Smooth muscle cell (in vitro differentiated cells): ENCODE measurements around the gene AFF2. TPM values are rescaled to one million over a fixed set of nuclear protein-coding genes. Genes with fewer than 3 reads are reported as not detected.

Experiments
- DNase-seq: peaks from one replicate; lab custom pipeline; 2025; ENCODE audit not compliant: unreplicated experiment; lab: John Stamatoyannopoulos, UW
- H2AFZ ChIP-seq: fragments of 200-600 bp; sonication (generic); 2 replicates; pipeline ENCODE4 v1.6.0; 2016; ENCODE audit warnings: antibody characterized with exemption, low read depth, mild to moderate bottlenecking
- H3F3A ChIP-seq: fragments of 200-600 bp; sonication (generic); 2 replicates; pipeline ENCODE4 v1.6.0; 2017; ENCODE audit warnings: antibody characterized with exemption, low read depth
- H3K27ac ChIP-seq: fragments of 200-600 bp; sonication (generic); 2 replicates; pipeline ENCODE4 v1.5.1; 2016; ENCODE audit warnings: low read depth, mild to moderate bottlenecking
- H3K27me3 ChIP-seq: fragments of 200-600 bp; sonication (generic); 2 replicates; pipeline ENCODE4 v1.6.1; 2016; ENCODE audit warnings: low read depth, mild to moderate bottlenecking
- H3K36me3 ChIP-seq: fragments of 200-600 bp; sonication (generic); 2 replicates; pipeline ENCODE4 v1.5.1; 2016; ENCODE audit warnings: low read depth
- H3K4me1 ChIP-seq: fragments of 200-600 bp; sonication (generic); 2 replicates; pipeline ENCODE4 v1.5.1; 2016; ENCODE audit warnings: low read depth
- H3K4me2 ChIP-seq: fragments of 200-600 bp; sonication (generic); 2 replicates; pipeline ENCODE4 v1.6.0; 2016; ENCODE audit warnings: mild to moderate bottlenecking
- H3K4me3 ChIP-seq: fragments of 200-600 bp; sonication (generic); 2 replicates; pipeline ENCODE4 v1.5.1; 2016; ENCODE audit warnings: mild to moderate bottlenecking
- H3K79me2 ChIP-seq: fragments of 200-600 bp; sonication (generic); 2 replicates; pipeline ENCODE4 v1.6.0; 2016; ENCODE audit warnings: low read depth, mild to moderate bottlenecking
- H3K9ac ChIP-seq: fragments of 200-600 bp; sonication (generic); 2 replicates; pipeline ENCODE4 v1.6.0; 2016; ENCODE audit warnings: low read depth
- H3K9me3 ChIP-seq: fragments of 200-600 bp; sonication (generic); replicated peaks from 2 replicates; pipeline ENCODE4 v1.5.1; 2016; ENCODE audit warnings: low read depth
- H4K20me1 ChIP-seq: fragments of 200-600 bp; sonication (generic); 2 replicates; pipeline ENCODE4 v1.6.0; 2016; ENCODE audit warnings: low read depth
- WGBS: methylation state at CpG from one replicate; pipeline ENCODE4 v1.1.7; 2016; ENCODE audit warnings: low lambda C conversion rate; 5-methylcytosine and 5-hydroxymethylcytosine counted together
- polyA plus RNA-seq: library from polyadenylated mRNA; unstranded; fragments of >200 nt; fragmentation: Nextera tagmentation; extraction: Ambion mirVana; gene quantifications from 2 replicates; pipeline ENCODE4 v1.2.1, GENCODE V29; 2016
- total RNA-seq: library from RNA; depleted of rRNA; stranded (reverse); fragments of >200 nt; gene quantifications from 2 replicates; pipeline ENCODE4 v1.2.3, GENCODE V29; 2014
- TF ChIP-seq, protein P1 (sequence below): fragments of 200-600 bp; sonication (generic); IDR thresholded peaks from 2 replicates; pipeline ENCODE4 v1.5.1; 2017; ENCODE audit warnings: borderline replicate concordance, mild to moderate bottlenecking, antibody characterized with exemption; ENCODE audit not compliant: insufficient read depth, poor library complexity, severe bottlenecking

Gene AFF2
- total and polyA plus RNA-seq, 2 experiments from 2014 or later, result 0.57 to 3.6 TPM

DNA sequence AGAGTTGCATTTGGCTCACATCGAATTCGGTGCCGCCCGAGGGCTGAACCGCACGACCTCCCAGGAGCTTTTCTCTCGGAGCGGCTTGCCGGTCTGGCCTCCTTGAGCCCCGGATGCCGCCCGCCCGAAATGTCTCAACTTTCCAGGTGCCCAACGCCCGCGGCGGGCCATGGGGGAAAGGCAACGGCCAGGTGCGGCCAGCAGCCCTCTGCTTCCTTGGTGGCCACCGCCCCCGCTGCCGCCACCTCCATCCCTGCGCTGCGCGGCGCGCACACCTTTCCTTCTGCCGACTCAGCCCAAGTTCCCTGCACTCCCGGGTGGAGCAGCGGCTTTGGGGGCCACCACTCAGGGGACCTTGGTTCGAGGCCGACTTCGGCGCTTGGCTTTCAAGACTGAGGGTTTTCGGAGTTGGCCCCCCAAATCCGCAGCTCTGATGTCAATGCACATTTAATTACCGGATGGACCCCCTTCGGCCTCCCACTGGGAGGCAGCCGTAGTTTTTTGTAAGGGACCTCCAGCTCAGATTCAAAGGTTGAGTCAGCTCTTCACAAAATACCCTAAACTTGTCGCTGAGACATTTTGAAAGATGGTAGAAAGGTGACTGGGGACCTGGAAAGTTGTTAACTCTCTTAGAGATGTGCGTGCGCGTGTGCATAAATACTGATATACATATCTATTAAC lies 1.1 kb downstream of the AFF2 start:
- TF ChIP-seq, protein P1, sequence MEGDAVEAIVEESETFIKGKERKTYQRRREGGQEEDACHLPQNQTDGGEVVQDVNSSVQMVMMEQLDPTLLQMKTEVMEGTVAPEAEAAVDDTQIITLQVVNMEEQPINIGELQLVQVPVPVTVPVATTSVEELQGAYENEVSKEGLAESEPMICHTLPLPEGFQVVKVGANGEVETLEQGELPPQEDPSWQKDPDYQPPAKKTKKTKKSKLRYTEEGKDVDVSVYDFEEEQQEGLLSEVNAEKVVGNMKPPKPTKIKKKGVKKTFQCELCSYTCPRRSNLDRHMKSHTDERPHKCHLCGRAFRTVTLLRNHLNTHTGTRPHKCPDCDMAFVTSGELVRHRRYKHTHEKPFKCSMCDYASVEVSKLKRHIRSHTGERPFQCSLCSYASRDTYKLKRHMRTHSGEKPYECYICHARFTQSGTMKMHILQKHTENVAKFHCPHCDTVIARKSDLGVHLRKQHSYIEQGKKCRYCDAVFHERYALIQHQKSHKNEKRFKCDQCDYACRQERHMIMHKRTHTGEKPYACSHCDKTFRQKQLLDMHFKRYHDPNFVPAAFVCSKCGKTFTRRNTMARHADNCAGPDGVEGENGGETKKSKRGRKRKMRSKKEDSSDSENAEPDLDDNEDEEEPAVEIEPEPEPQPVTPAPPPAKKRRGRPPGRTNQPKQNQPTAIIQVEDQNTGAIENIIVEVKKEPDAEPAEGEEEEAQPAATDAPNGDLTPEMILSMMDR, result no peak
- Histone ChIP-seq H3K27ac (no peak overlapping the region), H3K4me3 (peak overlapping the region; percentile 58), H2AFZ (peak overlapping the region; percentile 77), H3K27me3 (peaks cover 24% of the 10 kb centered on the region), H3K36me3 (no peaks in the 10 kb centered on the region), H3K9ac (no peak overlapping the region), H3K79me2 (no peaks in the 10 kb centered on the region), H3K4me2 (peak overlapping the region; percentile 79), H3K4me1 (no peaks in the 10 kb centered on the region), H3F3A (no peaks in the 10 kb centered on the region), H4K20me1 (no peaks in the 10 kb centered on the region), H3K9me3 (no peaks in the 10 kb centered on the region)
- WGBS, result 61% methylated on average over 41 of the region's 43 CpGs
- DNase-seq, result no peak

- Histone ChIP-seq H3K27ac (no peak overlapping the region), H3K4me3 (no peak overlapping the region), H3K79me2 (no peaks in the 10 kb centered on the region), H3F3A (no peaks in the 10 kb centered on the region), H3K4me1 (no peaks in the 10 kb centered on the region), H3K4me2 (no peak overlapping the region), H3K9me3 (no peaks in the 10 kb centered on the region), H2AFZ (no peak overlapping the region), H3K27me3 (peaks cover 24% of the 10 kb centered on the region), H3K36me3 (no peaks in the 10 kb centered on the region), H4K20me1 (no peaks in the 10 kb centered on the region), H3K9ac (no peak overlapping the region)
- TF ChIP-seq, protein P1, result no peak
- DNase-seq, result no peak
- 50% methylated on average over 15 of the region's 15 CpGs for WGBS
Observed at GRCh38 chrX:148504506-148504905, 4.1 kb downstream of the AFF2 start.

DNA sequence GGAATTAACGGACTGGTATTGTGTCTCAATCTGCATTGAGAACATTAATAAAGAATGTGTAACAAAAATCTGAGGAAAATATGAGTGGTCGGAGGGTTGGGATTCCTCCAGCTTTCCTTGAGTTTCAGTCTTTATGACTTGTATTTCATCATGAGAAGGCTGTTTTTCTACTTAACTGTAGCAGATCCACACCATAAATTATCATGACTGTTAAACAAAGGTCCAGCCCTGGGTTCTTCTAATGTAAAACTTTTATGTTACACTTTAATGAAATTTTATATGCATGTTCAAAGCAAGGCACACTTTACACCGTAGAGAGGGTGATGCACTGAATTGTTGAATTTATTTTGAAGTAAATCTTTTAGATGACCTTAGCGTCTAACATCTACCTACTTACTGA lies 7.0 kb downstream of the AFF2 start:
- Histone ChIP-seq H2AFZ (no peak overlapping the region), H3K4me3 (no peak overlapping the region), H3K4me2 (no peak overlapping the region), H3K79me2 (no peaks in the 10 kb centered on the region), H4K20me1 (no peaks in the 10 kb centered on the region), H3K27ac (no peak overlapping the region), H3K36me3 (no peaks in the 10 kb centered on the region), H3K9me3 (no peaks in the 10 kb centered on the region), H3K27me3 (peaks cover 12% of the 10 kb centered on the region), H3K9ac (no peak overlapping the region), H3F3A (no peaks in the 10 kb centered on the region), H3K4me1 (no peaks in the 10 kb centered on the region)
- WGBS, result 71% methylated on average over 4 of the region's 4 CpGs
- TF ChIP-seq, protein P1, result no peak
- no peak for DNase-seq

- no peak overlapping the region for H3K27ac ChIP-seq
- no peaks in the 10 kb centered on the region for H3K36me3 ChIP-seq
- H3K9ac ChIP-seq, result no peak overlapping the region
- no peaks in the 10 kb centered on the region for H3K27me3 ChIP-seq
- no peaks in the 10 kb centered on the region for H3K9me3 ChIP-seq
- DNase-seq, result no peak
- H3K4me2 ChIP-seq, result no peak overlapping the region
- TF ChIP-seq, protein P1, result no peak
- no peaks in the 10 kb centered on the region for H3K4me1 ChIP-seq
- no peaks in the 10 kb centered on the region for H4K20me1 ChIP-seq
- no peak overlapping the region for H3K4me3 ChIP-seq
- no peak overlapping the region for H2AFZ ChIP-seq
- no peaks in the 10 kb centered on the region for H3K79me2 ChIP-seq
- 73% methylated on average over 2 of the region's 2 CpGs for WGBS
- H3F3A ChIP-seq, result no peaks in the 10 kb centered on the region
Observed at GRCh38 chrX:148512453-148512852, 12.0 kb downstream of the AFF2 start.
